ENCODE measurements around the gene CAVIN2. TPM values are rescaled to one million over a fixed set of nuclear protein-coding genes. Genes with fewer than 3 reads are reported as not detected.

Gene CAVIN2, protein sequence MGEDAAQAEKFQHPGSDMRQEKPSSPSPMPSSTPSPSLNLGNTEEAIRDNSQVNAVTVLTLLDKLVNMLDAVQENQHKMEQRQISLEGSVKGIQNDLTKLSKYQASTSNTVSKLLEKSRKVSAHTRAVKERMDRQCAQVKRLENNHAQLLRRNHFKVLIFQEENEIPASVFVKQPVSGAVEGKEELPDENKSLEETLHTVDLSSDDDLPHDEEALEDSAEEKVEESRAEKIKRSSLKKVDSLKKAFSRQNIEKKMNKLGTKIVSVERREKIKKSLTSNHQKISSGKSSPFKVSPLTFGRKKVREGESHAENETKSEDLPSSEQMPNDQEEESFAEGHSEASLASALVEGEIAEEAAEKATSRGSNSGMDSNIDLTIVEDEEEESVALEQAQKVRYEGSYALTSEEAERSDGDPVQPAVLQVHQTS
- polyA plus RNA-seq (2012; ENCODE audit: insufficient read depth, insufficient read length), result not detected

DNA sequence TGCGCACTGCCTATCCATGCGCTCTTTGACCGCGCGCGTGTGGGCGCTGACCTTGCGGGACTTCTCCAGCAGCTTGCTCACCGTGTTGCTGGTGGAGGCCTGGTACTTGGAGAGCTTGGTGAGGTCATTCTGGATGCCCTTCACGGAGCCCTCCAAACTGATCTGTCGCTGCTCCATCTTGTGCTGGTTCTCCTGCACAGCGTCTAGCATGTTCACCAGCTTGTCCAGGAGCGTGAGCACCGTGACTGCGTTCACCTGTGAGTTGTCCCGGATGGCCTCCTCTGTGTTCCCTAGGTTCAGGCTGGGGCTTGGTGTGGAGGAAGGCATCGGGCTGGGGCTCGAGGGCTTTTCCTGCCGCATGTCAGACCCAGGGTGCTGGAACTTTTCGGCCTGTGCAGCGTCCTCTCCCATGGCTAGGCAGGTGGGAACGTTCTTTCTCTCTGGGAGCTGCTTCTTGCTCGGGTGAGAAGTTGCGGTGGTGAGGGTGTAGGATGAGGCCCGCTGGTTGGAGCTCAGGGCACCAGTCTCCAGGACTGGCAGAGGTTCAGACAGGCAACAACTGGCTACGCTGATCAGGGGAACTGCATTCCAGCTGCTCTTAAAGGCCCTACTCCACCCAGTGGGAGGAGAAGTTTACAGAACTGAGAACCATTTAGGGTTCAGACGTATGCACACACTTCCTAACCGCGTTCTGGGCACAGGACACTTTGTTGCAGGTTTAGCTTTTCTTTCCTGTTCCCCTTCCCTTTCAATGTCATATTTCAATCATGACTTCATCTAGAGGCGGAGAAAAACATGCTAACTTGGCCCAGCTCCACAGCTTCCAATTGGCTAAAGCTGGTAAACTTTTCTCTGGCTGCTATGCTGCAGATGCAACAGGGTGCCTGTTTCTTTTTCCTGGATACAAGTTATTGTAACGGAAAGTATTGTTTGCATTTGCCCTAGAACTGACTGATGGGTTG, at the start of gene CAVIN2:
Gene CAVIN2 (minus strand): TSS at position 574 of the 962 bp plus-strand sequence. CDS start 163 bp downstream, at position 411.
- H3K4me3 ChIP-seq (ENCODE audit: low read length), result no peak within 1 kb of the TSS
- no peak for DNase-seq (ENCODE audit: low read depth, low spot score)

DNA sequence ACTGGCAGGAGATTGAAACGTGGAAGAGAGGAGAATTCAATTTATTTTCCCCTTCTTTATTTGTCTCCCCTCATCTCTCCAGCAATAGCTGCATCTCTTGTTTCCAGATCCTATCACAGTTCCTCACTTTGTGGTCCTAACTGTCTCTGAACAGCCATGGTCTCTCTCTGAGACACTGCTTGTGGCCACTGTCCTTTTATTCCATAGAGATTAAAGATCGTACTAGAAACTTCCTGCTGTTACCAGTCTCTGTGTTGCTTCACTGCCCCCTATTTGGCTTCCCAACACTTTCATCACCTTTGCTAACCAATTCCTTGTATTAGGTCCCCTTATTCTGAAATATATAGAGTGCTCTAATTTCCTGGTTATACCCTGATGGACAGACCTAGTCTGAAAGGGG, 48.9 kb upstream of the CAVIN2 start:
- no peak overlapping the region for H3K4me3 ChIP-seq (ENCODE audit: low read length)

DNA sequence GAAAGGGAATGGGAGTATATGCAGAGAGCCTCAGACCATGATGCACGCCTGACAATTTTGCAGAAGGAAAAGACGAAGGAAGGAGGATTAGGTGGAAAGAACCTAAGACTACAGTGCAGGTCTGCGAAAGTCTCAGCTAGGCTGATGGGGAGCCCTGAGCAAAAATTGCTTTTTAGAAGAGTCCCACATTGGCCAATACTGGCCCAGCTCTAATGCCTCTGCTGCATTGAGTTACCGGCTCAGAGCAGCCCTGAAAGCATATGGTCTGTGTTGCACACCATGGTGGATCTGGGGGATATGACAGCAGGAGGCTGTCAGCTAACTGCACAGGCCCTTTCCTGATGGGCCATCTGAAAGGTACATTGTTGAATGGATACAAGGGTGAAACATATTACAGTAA, 48.3 kb upstream of the CAVIN2 start:
- no peak overlapping the region for H3K4me3 ChIP-seq (ENCODE audit: low read length)
- DNase-seq (ENCODE audit: low read depth, low spot score), result no peak

More for the DNA sequence above, 48.9 kb upstream of the CAVIN2 start:
- no peak for DNase-seq (ENCODE audit: low read depth, low spot score)

DNA sequence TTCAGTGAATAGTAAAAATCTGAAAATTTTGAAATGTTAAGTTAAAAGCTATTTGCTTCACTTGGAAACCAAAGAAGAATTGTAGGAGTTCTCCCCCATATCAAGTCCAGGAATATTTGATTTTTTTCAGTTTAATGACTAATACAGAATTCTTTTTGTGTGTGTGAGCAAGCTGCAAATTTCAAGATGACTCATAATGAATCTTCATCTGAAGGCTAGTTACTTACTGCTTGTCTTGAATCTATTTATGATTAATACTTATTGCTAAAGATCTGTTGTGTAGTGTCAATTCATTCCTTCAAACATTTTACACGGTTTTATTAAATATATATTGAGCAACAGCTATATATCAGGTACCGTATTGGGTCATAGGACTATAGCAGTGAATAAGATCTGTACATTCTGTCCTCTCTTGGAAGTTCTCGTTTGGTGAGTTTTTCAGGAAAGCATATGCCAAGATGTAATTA, 47.8 kb upstream of the CAVIN2 start:
- DNase-seq (ENCODE audit: low read depth, low spot score), result no peak
- H3K4me3 ChIP-seq (ENCODE audit: low read length), result no peak overlapping the region

DNA sequence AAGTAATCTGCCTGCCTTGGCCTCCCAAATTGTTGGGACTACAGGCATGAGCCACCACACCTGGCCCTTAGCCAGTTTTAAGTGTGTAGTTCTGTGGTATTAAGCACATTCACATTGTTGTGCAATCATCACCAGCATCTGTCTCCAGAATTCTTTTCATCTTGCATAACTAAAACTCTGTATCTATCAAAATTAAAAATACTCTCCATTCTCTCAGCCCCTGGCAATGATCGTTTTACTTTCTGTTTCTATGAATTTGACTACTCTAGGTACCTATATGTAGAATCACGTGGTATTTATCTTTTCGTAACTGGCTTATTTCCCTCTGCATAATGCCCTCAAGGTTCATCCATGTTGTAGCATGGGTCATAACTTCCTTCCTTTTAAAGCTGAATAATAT, 45.5 kb upstream of the CAVIN2 start:
- H3K4me3 ChIP-seq (ENCODE audit: low read length), result no peak overlapping the region
- DNase-seq (ENCODE audit: low read depth, low spot score), result no peak

DNA sequence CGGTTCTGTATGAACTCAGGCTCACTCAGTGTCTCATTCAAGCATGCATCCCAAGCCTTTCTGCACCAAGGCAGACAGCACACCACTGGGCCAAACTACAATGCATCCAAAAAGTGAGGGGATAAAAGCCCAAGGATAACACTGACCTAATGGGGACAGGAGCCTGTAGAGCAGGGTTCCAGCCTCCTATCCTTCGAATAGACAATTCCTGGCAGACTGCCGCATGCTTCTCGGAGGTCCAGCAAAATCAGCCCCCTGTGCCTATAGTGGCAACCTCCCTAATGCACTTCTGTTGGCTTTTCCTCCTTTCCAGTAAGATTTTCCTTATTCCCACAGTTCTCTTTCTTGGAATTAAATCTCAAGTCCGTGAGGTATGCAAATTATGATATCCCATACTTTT, 44.8 kb upstream of the CAVIN2 start:
- H3K4me3 ChIP-seq (ENCODE audit: low read length), result no peak overlapping the region
- DNase-seq (ENCODE audit: low read depth, low spot score), result no peak

DNA sequence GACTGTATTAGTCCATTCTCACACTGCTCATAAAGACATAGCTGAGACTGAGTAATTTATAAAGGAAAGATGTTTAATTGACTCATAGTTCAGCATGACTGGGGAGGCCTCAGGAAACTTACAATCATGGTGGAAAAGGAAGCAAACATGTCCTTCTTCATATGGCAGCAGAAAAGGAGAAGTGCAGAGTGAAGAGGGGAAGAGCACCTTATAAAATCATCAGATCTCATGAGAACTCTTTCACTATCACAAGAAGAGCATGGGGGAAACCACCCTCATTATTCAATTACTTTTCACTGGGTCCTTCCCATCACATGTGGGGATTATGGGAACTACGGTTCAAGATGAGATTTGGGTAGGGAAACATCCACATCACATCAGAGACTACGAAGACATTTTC, 43.0 kb upstream of the CAVIN2 start:
- no peak for DNase-seq (ENCODE audit: low read depth, low spot score)
- no peak overlapping the region for H3K4me3 ChIP-seq (ENCODE audit: low read length)

DNA sequence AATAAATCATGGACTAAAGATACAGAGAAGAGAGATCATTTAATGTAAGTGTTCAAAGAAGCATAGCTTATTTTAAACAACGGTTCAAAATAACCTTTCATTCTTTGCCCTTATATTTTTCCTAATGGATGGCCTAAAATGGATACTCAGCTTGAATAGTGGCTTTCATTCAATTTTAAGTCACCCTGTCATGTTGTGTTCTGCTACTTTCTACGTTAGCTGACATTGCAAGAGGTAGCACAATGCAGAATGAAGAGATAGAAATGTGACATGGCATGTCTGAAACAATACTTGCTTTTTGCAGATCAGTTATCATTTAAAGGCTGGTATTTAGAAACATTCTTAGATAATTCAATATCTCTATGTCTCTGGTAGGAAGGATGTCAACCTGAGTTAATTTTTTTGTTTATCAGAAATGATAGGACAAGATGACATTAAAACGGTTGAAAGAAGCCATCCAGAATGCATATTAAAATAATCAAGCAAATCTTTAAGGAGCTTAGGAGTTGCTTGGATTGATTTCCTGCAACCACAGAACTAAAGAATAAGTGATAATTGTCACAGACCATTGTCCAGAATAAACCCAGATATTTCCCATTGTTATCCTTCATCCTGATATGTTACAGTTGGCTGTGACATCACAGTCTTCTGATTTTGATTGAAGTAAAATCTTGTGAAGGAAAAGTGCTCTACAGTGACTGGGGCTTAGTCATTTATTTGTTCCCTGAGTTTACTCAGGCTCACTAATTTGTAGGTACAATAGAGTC, 41.7 kb upstream of the CAVIN2 start:
- DNase-seq (ENCODE audit: low read depth, low spot score), result no peak
- no peak overlapping the region for H3K4me3 ChIP-seq (ENCODE audit: low read length)

DNA sequence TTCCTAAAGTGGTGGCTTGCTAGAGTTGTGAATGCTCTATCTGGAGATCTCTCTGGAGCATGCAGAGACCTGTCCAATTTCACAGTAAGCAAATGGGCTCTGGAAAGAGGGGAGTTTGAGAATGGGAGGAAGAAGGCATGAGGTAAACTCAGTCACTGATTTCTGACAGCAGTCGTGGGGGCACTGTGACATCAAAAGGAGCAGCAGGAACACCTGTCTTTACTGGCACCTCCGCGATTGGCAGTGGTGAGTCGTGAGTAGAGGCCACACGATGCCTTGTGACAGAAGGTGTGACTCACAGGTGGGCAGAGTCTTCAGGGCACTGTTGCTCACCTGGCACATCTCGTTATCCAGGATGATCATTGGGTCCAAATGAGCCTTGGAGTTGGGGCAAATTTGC, 38.8 kb upstream of the CAVIN2 start:
- H3K4me3 ChIP-seq (ENCODE audit: low read length), result no peak overlapping the region
- DNase-seq (ENCODE audit: low read depth, low spot score), result no peak

DNA sequence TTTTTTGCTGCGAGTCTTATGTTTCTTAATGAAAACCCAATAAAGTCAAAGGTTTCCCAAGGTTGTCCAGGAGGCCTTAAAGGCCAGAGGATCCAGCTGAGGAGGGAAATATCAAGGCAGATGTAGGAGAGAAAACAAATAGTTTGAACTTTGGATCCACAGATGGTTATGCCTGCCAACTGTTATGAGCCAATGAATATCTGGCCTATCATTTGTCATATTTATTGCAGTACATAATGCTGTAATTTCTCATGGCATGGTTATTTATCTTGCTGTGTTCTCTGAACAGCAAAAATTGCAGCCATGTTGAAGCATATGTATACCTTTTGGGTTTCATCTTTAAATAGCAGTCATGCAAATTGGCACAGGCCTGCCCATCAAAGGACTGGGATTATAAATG, 38.2 kb upstream of the CAVIN2 start:
- no peak overlapping the region for H3K4me3 ChIP-seq (ENCODE audit: low read length)
- no peak for DNase-seq (ENCODE audit: low read depth, low spot score)

DNA sequence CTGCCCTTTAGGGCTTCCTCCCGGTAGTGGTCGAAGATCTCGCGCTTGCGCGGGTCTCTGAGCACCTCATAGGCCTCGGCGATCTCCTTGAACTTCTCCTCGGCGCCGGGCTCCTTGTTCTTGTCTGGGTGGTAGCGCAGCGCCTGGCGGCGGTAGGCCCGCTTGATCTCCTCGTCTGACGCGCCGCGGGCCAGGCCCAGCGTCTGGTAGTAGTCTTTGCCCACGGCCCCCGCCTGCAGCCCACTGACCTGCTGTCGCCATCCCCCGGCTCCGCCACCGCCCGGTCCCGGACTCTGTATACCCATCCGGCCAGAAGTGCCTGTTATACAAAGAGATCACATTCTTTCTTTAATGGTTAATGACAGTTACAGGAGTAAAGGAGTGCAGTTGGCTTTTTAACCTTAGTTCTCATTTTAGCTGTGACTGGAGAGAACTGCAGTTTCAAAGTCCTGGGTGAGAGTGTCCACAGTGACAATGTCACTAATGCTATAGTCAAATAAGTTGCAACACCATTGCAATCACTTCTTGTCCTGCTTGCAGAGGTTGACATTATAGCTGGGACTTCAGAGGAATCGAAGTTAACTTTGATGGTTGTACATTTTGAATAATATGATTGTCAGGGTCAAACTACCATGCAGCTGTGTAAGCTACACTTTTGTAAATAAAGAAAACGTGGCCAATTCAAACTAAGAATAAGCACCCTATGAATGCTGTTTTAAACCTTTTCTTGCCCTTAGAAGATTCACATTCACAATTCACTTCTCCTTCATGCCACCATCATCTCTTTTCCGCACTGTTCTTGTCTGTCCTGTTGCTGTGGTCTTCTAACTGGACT, 35.3 kb upstream of the CAVIN2 start:
- no peak for DNase-seq (ENCODE audit: low read depth, low spot score)
- no peak overlapping the region for H3K4me3 ChIP-seq (ENCODE audit: low read length)

DNA sequence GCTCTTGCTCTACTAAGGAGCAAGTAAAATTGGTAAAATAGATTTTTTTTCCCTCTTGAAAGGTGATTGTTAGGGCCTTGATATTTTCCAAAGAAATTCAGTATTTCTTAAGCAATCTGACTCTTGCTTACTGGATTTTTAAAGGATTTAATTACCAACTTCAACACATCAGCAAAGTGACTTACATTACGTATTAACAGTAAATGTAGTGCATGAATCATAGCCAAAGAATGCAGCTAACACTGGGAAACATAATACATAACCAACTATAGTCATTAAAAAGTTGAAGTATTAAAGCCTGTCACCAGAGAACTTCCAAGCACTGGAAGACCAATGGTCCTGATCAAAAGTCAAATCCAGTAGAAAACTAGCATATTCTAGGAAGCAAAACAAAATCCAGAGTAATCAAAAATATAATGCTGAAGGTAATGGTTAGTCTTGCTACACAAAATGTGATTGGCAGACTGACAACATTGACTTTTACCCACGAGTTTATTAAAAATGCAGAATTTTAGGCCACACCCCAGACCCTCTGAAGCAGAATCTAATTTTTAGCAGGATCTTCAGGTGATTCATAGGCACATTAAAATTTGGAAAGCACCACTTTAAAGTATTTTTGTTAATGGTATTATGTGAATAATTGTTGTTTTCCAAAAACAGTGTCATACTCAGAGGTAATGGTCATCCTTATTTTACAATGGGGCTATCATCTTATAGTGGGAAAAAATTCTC, 31.8 kb upstream of the CAVIN2 start:
- no peak overlapping the region for H3K4me3 ChIP-seq (ENCODE audit: low read length)
- DNase-seq (ENCODE audit: low read depth, low spot score), result no peak

DNA sequence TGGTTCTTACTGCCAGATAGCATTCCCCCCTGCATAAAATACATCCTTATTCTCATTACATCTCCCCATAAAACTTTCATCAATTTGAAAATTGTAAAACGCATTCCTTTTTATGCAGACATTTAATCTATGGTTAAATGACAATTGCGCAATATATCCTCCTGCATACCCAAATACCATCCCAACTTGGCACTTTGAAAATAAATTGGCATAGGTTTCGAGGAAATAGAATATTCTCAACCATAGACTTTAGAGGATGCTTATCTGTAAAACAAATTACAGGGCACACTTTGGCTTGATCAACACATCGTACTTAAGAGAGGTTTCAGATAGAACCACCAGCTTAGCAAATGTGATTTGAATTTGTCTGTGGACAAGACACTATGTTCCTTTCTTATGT, 31.0 kb upstream of the CAVIN2 start:
- DNase-seq (ENCODE audit: low read depth, low spot score), result no peak

DNA sequence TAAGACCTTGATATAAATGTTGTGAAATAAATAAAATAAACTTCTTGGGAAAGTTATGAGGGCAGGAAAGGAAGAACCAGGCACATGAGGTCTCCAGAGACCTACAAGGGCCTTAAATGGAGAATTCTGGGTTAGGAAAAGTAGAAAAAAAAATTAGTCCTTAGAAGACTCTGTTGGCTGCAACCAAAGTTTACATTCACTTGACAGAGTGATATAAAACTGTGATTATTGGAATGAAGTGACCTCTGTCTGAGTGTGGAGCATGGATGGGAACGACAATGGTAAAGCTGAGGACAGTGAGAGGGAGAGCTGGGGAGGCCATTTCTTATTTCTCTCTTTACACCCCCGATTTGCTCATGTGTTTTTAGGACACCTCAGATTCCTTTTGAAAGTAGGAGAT, 29.0 kb upstream of the CAVIN2 start:
- H3K4me3 ChIP-seq (ENCODE audit: low read length), result no peak overlapping the region
- no peak for DNase-seq (ENCODE audit: low read depth, low spot score)

More for the DNA sequence above, 31.0 kb upstream of the CAVIN2 start:
- H3K4me3 ChIP-seq (ENCODE audit: low read length), result no peak overlapping the region

DNA sequence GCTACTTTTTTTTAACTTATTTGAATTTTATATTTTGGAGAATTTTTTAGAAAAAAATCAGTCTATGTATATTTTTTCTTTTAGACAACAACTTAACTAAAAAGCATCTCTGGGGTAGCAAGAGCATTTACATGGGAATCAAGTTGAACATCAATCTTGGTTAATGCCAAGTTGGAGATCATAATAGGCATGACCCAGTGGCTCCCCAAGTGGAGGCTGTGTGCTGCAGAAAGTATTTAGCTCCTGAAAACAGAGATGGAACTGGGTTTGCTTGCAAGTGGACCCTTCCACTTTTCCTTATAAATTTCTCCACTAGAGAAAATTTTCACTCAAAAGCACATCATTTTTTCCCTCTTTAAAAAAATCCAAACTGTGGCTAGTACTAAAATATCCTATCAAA, 23.9 kb upstream of the CAVIN2 start:
- DNase-seq (ENCODE audit: low read depth, low spot score), result no peak
- no peak overlapping the region for H3K4me3 ChIP-seq (ENCODE audit: low read length)

DNA sequence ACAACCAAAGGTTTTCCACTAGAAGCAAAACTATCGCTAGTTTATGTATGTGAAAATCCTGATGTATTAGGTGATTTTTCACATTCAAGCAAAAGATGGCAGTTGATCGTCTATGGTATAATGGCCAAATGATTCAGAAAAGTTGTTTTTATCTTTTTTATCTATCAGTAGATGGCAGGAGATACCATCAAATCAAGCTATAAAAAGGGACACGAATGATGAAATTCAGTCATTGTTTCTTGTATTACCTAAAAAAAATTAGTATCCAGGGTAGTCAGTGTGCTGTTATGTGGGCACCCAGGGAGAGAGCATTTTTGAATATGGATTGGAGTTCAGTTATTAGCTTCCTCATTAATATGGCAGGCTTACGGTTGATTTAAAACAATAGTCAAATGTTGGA, 22.9 kb upstream of the CAVIN2 start:
- H3K4me3 ChIP-seq (ENCODE audit: low read length), result no peak overlapping the region
- DNase-seq (ENCODE audit: low read depth, low spot score), result no peak

DNA sequence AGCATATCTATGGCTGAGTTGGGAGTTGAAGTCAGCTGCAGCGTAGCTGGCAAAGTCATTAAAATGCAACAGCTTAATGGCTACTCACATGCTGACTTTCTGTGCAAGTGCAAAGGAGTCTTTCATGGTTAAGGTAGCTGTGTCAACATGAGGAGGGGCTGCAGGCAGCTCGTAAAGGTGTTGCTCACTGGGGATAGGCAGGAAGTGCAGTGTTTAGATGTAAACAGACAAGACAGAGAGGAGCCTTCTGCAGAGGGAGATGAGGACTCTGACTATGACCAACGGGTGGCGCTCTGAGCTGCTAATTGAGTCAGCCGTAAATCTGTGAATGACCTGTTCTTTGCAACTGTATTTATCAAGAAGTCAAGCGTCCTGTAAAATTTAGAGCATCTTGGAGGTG, 22.3 kb upstream of the CAVIN2 start:
- H3K4me3 ChIP-seq (ENCODE audit: low read length), result no peak overlapping the region
- no peak for DNase-seq (ENCODE audit: low read depth, low spot score)

DNA sequence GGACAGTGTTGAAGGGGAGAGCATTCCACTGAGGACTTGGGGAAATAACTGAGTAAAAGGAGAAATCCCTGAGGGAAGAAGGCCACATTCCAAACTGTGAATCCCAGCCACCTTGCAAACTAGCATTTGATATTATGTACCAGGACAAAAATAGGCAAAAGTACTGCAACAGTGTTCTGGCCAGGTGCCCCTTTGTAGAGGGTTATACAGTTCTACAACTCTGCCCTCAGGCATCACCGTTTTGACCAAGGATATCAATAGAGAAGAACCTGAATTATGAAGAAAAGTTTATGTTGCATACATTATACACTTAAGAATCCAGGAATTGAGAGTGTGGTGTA, 20.6 kb upstream of the CAVIN2 start:
- H3K4me3 ChIP-seq (ENCODE audit: low read length), result no peak overlapping the region
- no peak for DNase-seq (ENCODE audit: low read depth, low spot score)

Measured in Jurkat, Clone E6-1 (cell line).